BJ (cell line): ENCODE data around the gene TNFAIP8L3. TPM values are rescaled to one million over a fixed set of nuclear protein-coding genes. Genes with fewer than 3 reads are reported as not detected.

ENCODE experiments used
- CTCF ChIA-PET: fragments of 350-600 bp; formaldehyde crosslinking; extraction: SDS; loops from one replicate; lab custom pipeline; 2021; ENCODE audit warnings: antibody characterized with exemption, inconsistent platforms; lab: Yijun Ruan, JAX
- POLR2A ChIA-PET: fragments of 300-600 bp; sonication (Branson Sonifier 250); formaldehyde crosslinking; extraction: SDS; loops from one replicate; lab custom pipeline; 2021; ENCODE audit warnings: antibody characterized with exemption; lab: Charles Lee
- DNase-seq: peaks from one replicate; pipeline ENCODE4 v3.0.0-alpha.2; 2011; ENCODE audit warnings: low read depth
- H3K27me3 ChIP-seq: 2 replicates; pipeline ENCODE4 v1.6.0; 2011; ENCODE audit warnings: low read length; ENCODE audit not compliant: control insufficient read depth, insufficient read depth
- H3K36me3 ChIP-seq: 2 replicates; pipeline ENCODE4 v1.5.1; 2011; ENCODE audit warnings: low read length; ENCODE audit not compliant: control insufficient read depth, insufficient read depth
- H3K4me3 ChIP-seq: 2 replicates; pipeline ENCODE4 v1.5.1; 2011; ENCODE audit warnings: low read depth, mild to moderate bottlenecking, control low read depth, low read length
- CTCF ChIP-seq: IDR thresholded peaks from 2 replicates; pipeline ENCODE4 v1.5.1; 2011; ENCODE audit warnings: low read depth, mild to moderate bottlenecking, control low read depth, inconsistent platforms, low read length, moderate library complexity; ENCODE audit not compliant: insufficient read depth
- polyA plus RNA-seq: library from polyadenylated mRNA; depleted of rRNA; stranded (reverse); fragments of >200 nt; gene quantifications from 2 replicates; pipeline ENCODE4 v1.2.3, GENCODE V29; 2011

TNFAIP8L3 gene
- polyA plus RNA-seq, 1 experiment: 0.04 TPM

- POLR2A ChIA-PET: no interaction called here
- H3K36me3 ChIP-seq: no peaks in the 10 kb centered on the region
Measured at GRCh38 chr15:51103330-51103729, 8.6 kb upstream of the TNFAIP8L3 start.

DNA sequence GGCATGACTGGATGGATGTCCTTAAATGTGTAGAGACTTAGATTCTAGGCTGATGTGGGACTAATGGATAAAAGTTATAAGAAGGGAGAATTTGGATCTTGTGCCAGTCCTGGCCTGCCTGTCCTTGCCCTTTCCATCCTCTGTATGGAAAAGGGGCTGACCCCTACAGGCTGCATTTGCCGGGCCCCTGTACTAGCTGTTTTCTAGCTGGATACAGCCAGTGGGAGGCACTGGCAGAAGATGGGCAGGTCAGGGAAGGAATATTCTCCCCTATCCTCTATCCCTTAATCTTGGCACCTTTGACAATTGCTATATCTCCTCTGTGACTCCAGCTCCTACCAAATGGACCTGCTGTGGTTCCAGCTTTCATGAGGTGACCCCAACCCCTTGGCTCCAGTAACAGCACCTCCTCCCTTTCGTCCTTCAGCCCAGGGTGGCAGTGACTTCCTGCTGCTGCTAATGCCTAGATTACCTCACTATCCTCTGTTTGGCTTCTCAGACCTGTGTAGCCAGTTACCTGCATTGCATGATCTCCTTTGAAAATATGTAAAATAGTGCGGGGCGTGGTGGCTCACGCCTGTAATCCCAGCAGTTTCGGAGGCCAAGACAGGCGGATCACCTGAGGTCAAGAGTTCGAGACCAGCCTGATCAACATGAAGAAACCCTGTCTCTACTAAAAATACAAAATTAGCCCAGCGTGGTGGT is 6.2 kb upstream of the TNFAIP8L3 start:
- POLR2A ChIA-PET: no interaction called here
- Histone ChIP-seq H3K36me3 (no peaks in the 10 kb centered on the region), H3K27me3 (peaks cover 13% of the 10 kb centered on the region), H3K4me3 (no peak overlapping the region)
- DNase-seq: no peak
- CTCF ChIA-PET: interaction anchor here (0.7 kb wide), 1 partner anchor 18 kb away, joined by 3 read pairs; no protein-coding TSS in a partner anchor
- TF ChIP-seq CTCF: no peak

More at GRCh38 chr15:51103330-51103729, 8.6 kb upstream of the TNFAIP8L3 start:
- CTCF ChIA-PET: interaction anchor here (0.6 kb wide), 1 partner anchor 33 kb away, joined by 3 read pairs; no protein-coding TSS in a partner anchor
- Histone ChIP-seq H3K27me3 (peaks cover 7% of the 10 kb centered on the region), H3K4me3 (no peak overlapping the region)
- no peak for DNase-seq
- no peak for TF ChIP-seq CTCF

DNA sequence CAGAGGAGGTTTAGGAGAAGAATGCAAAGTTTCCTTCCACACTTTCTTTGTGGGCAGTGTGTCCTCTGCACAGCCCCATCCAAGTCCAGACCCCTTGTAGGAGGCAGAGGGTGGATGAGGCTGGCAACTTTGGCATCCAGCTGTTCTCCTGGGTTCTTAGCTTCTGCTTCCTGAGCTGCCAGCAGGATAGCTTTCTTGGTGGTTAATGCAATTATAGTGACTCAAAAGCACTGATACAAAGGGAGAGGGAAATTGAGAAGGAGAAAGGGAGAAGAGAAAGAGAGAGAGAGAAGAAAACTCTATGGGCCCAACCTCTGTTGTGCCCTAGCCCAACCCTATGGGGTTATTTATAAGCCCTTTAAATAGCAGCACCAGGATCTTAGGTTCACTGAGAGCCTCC is 4.5 kb upstream of the TNFAIP8L3 start:
- DNase-seq: no peak
- TF ChIP-seq CTCF: no peak
- Histone ChIP-seq H3K27me3 (peaks cover 22% of the 10 kb centered on the region), H3K36me3 (no peaks in the 10 kb centered on the region), H3K4me3 (no peak overlapping the region)
- CTCF ChIA-PET: interaction anchor here (0.6 kb wide), 1 partner anchor 272 kb away, joined by 3 read pairs; no protein-coding TSS in a partner anchor
- POLR2A ChIA-PET: no interaction called here

DNA sequence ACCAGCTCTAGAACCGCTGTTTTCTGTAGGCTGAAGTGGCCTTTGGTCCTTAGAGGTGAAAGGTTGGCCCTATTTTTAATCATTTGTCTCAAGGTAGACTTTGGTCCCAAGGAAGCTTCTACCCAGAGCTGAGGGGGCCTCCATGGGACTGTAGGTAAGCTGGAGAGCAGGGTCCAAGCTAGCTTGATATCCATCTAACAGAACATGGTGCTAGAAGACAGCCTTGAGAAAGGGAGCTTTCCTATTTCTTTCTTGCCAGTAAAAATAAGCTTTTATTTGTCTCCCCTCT is 3.6 kb upstream of the TNFAIP8L3 start:
- Histone ChIP-seq H3K36me3 (no peaks in the 10 kb centered on the region), H3K4me3 (no peak overlapping the region), H3K27me3 (peaks cover 25% of the 10 kb centered on the region)
- POLR2A ChIA-PET: interaction anchor here (0.6 kb wide), 1 partner anchor 11 kb away, joined by 11 read pairs; no protein-coding TSS in a partner anchor
- no peak for TF ChIP-seq CTCF
- CTCF ChIA-PET: interaction anchor here (0.5 to 2.1 kb wide), 4 partner anchors 9 to 35 kb away, joined by 3 to 6 read pairs (median 4); no protein-coding TSS in a partner anchor
- DNase-seq: no peak

- no peak for TF ChIP-seq CTCF
- no peaks in the 10 kb centered on the region for H3K36me3 ChIP-seq
- no peak for DNase-seq
- CTCF ChIA-PET: interaction anchor here (0.5 to 2.1 kb wide), 4 partner anchors 9 to 35 kb away, joined by 3 to 6 read pairs (median 4); no protein-coding TSS in a partner anchor
- H3K4me3 ChIP-seq: no peak overlapping the region
- POLR2A ChIA-PET: interaction anchor here (0.6 kb wide), 1 partner anchor 11 kb away, joined by 11 read pairs; no protein-coding TSS in a partner anchor
- H3K27me3 ChIP-seq: peaks cover 28% of the 10 kb centered on the region
Measured at GRCh38 chr15:51097553-51098330, 3.0 kb upstream of the TNFAIP8L3 start.
